HL-60 (cell line): ENCODE results near the gene RFPL2.
A peak's percentile ranks its signal among the peaks of the same experiment; 100 is the strongest.
"Not testable (repeated sequence)": the region's sequence is repeated elsewhere in the genome, so short reads cannot be mapped to it uniquely, and the experiment has no call there.

Experiments used
- DNase-seq, 2 experiments: peaks; one replicate each; pipeline ENCODE4 v3.0.0-alpha.2; 2010 to 2020; ENCODE audit warnings: low read depth in 1 of 2, low spot score in 1 of 2
- H3K27ac ChIP-seq: fragments of 250-450 bp; sonication (Bioruptor Pico); replicated peaks from 2 replicates; pipeline ENCODE4 v1.5.1; 2020; ENCODE audit warnings: mild to moderate bottlenecking, moderate library complexity
- H3K27me3 ChIP-seq: fragments of 250-450 bp; sonication (Bioruptor Pico); 2 replicates; pipeline ENCODE4 v1.5.1; 2021; ENCODE audit warnings: mild to moderate bottlenecking, moderate library complexity; ENCODE audit not compliant: insufficient read depth, poor library complexity, severe bottlenecking
- H3K4me3 ChIP-seq: replicated peaks from 2 replicates; pipeline ENCODE4 v1.5.1; 2011; ENCODE audit warnings: mild to moderate bottlenecking, control low read depth, low read length; ENCODE audit not compliant: insufficient read depth
- GABPA ChIP-seq: IDR thresholded peaks from 2 replicates; pipeline ENCODE4 v1.6.1; 2012; ENCODE audit warnings: low read depth
- POLR2AphosphoS5 ChIP-seq: IDR thresholded peaks from 2 replicates; pipeline ENCODE4 v1.6.1; 2012; ENCODE audit warnings: low read depth
- REST ChIP-seq: IDR thresholded peaks from 2 replicates; pipeline ENCODE4 v1.6.1; 2012; ENCODE audit warnings: low read depth; ENCODE audit not compliant: insufficient replicate concordance
- SPI1 ChIP-seq: IDR thresholded peaks from 2 replicates; pipeline ENCODE4 v1.6.1; 2012; ENCODE audit warnings: low read depth, mild to moderate bottlenecking, borderline replicate concordance
- TF ChIP-seq, protein P1 (sequence below): IDR thresholded peaks from one replicate; pipeline ENCODE4 v1.5.1; 2011; ENCODE audit warnings: low read length, control low read depth, inconsistent platforms; ENCODE audit not compliant: insufficient read depth

Gene RFPL2

DNA sequence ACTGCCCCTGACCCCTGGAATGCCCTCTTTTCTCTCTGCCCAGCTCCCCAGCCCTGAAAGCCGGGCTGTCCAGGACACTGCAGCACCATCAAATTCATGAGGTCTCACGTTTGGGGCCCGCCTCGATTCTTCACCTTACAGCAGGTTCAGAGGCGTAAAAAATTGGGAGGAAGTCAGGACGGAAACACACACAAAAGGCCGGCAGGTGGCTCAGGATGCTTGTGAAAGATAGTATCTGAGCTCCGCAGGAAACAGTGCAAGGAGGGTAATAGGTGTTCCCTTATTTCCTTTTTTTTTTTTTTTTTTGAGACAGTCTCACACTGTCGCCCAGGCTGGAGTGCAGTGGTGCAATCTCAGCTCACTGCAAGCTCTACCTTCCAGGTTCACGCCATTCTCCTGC lies 4.1 kb downstream of the RFPL2 start:
- H3K4me3 ChIP-seq: no peak overlapping the region
- H3K27me3 ChIP-seq: peaks cover 3% of the 10 kb centered on the region
- TF ChIP-seq, protein P1, sequence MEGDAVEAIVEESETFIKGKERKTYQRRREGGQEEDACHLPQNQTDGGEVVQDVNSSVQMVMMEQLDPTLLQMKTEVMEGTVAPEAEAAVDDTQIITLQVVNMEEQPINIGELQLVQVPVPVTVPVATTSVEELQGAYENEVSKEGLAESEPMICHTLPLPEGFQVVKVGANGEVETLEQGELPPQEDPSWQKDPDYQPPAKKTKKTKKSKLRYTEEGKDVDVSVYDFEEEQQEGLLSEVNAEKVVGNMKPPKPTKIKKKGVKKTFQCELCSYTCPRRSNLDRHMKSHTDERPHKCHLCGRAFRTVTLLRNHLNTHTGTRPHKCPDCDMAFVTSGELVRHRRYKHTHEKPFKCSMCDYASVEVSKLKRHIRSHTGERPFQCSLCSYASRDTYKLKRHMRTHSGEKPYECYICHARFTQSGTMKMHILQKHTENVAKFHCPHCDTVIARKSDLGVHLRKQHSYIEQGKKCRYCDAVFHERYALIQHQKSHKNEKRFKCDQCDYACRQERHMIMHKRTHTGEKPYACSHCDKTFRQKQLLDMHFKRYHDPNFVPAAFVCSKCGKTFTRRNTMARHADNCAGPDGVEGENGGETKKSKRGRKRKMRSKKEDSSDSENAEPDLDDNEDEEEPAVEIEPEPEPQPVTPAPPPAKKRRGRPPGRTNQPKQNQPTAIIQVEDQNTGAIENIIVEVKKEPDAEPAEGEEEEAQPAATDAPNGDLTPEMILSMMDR: no peak
- TF ChIP-seq GABPA (no peak), SPI1 (no peak), REST (no peak), POLR2AphosphoS5 (no peak)
- no peak overlapping the region for H3K27ac ChIP-seq
- DNase-seq: peak in 1 of 2 experiments; percentile 52

DNA sequence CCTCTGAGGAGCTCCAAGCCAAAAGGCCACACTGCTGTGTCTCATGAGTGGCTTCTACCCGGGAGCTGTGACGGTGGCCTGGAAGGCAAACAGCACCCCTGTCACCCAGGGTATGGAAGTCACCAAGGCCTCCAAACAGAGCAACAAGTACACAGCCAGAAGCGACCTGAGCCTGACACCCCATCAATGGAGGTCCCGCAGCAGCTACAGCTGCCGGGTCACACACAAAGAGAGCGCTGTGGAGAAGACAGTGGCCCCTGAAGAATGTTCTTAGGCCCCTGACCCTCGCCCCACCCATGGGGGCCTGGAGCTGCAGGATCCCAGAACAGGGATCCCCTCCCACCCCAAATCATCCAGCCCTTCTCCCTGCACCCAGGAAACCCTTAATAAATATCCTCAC lies 4.9 kb downstream of the RFPL2 start:
- DNase-seq: no peak
- H3K27ac ChIP-seq: no peak overlapping the region
- TF ChIP-seq GABPA (no peak), POLR2AphosphoS5 (no peak), SPI1 (no peak), REST (no peak)
- TF ChIP-seq, protein P1: no peak
- H3K27me3 ChIP-seq: peaks cover 3% of the 10 kb centered on the region
- H3K4me3 ChIP-seq: no peak overlapping the region

GRCh38 chr22:32199341-32199740 lies 5.5 kb downstream of the RFPL2 start:
- Histone ChIP-seq H3K27ac (no peak overlapping the region), H3K27me3 (peaks cover 3% of the 10 kb centered on the region), H3K4me3 (no peak overlapping the region)
- DNase-seq: no peak
- no peak for TF ChIP-seq GABPA
- no peak for TF ChIP-seq REST
- TF ChIP-seq, protein P1: no peak
- no peak for TF ChIP-seq SPI1
- no peak for TF ChIP-seq POLR2AphosphoS5

DNA sequence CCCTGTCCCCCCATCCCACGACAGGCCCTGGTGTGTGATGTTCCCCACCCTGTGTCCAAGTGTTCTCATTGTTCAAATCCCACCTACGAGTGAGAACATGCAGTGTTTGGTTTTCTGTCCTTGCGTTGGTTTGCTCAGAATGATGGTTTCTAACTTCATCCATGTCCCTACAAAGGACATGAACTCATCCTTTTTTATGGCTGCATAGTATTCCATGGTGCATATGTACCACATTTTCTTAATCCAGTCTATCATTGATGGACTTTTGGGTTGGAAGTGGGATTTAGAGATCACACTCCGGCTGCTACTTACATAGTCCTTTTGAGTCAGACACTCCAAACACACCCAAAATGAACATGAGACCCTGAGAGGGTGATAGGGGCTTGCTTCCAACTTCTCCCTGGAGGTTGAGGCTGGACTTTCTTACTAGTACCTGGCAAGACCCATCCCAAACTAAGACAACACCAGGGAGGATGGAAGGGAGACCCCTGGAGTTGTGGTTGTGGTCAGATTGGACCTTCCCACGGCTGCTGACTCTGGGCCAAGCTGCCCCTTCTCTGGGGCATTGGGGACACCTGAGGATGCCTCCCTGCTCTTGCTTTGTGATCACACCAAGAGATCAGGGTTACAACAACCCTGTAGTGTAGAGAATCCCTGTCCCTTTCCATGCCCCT lies 7.2 kb downstream of the RFPL2 start:
- not testable (repeated sequence) for H3K27ac ChIP-seq, H3K27me3 ChIP-seq, DNase-seq, H3K4me3 ChIP-seq

DNA sequence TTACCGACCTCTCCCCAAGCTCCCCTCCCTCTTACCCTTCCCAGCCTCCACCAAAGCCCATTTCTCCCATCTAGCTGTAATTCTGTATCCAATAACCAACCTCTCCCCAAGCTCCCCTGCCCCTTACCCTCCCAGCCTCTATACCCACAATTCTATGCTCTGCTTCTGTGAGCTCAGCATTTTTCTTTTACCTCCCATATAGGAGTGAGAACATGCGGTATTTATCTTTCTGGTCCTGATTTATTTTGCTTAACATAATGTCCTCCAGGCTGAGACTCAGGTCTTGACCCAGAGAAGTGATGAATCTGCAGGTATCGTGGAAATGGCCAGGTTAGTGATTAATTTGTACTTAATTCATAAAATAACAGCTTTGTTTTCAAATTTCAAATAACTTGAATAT lies 9.0 kb downstream of the RFPL2 start:
- H3K4me3 ChIP-seq: not testable (repeated sequence)

DNA sequence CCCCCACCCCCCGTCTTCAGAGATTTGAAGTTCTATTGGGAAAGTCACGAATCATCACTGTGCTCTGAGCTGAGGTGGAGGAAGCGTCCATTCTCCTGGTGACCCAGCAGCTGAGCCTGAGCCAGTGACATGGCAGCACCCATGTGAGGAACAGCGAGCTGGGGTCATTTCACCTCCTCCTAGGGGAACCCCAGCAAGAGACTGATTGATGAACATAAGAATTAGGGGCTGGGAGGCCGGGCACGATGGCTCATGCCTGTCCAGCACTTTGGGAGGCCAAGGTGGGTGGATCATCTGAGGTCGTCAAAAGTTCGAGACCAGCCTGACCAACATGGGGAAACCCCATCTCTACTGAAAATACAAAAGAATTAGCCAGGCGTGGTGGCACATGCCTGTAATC lies 11.5 kb downstream of the RFPL2 start:
- H3K27me3 ChIP-seq, H3K27ac ChIP-seq, H3K4me3 ChIP-seq, DNase-seq: not testable (repeated sequence)

More for the DNA sequence above, 9.0 kb downstream of the RFPL2 start:
- H3K27ac ChIP-seq, H3K27me3 ChIP-seq, DNase-seq: not testable (repeated sequence)
